Sigmoid colon (tissue), 7 donors: Measurements from ENCODE around the gene GALNT17. TPM values are rescaled to one million over a fixed set of nuclear protein-coding genes. Genes with fewer than 3 reads are reported as not detected.

Source experiments
- DNase-seq: peaks from one replicate; pipeline ENCODE4 v3.0.0-alpha.2; 2019
- H3K27ac ChIP-seq, 4 donors: fragments of 200-600 bp; sonication (generic); one replicate each; pipeline ENCODE4 v1.5.1; 2016 to 2019; ENCODE audit warnings: mild to moderate bottlenecking in 1 of 4
- H3K27me3 ChIP-seq, 3 donors: fragments of 200-600 bp; sonication (generic); one replicate each; pipeline ENCODE4 v1.5.1; 2019; ENCODE audit warnings: mild to moderate bottlenecking in 1 of 3
- H3K36me3 ChIP-seq, 4 donors: fragments of 200-600 bp; sonication (generic); one replicate each; pipeline ENCODE4 v1.5.1; 2016 to 2019
- H3K4me1 ChIP-seq, 4 donors: fragments of 200-600 bp; sonication (generic); one replicate each; pipeline ENCODE4 v1.5.1; 2017 to 2019
- H3K4me3 ChIP-seq, 4 donors: fragments of 200-600 bp; sonication (generic); one replicate each; pipeline ENCODE4 v1.5.1; 2017 to 2019; ENCODE audit warnings: mild to moderate bottlenecking in 2 of 4, moderate library complexity in 1 of 4
- H3K9me3 ChIP-seq, 4 donors: fragments of 200-600 bp in 3 of 4; sonication (generic) in 3 of 4; one replicate each; pipeline versions ENCODE4 v1.5.1 to v1.6.1; 2013 to 2019
- EP300 ChIP-seq, 4 donors: sonication (generic); formaldehyde crosslinking; IDR thresholded peaks; one replicate each; pipeline ENCODE4 v1.6.1; 2017; ENCODE audit warnings: antibody characterized with exemption in 4 of 4
- POLR2A ChIP-seq, 2 donors: fragments of 450-650 bp; IDR thresholded peaks; one replicate each; pipeline ENCODE4 v1.6.1; 2016; ENCODE audit warnings: antibody characterized with exemption in 2 of 2, mild to moderate bottlenecking in 2 of 2, moderate library complexity in 2 of 2
- POLR2AphosphoS5 ChIP-seq, 4 donors: sonication (generic); formaldehyde crosslinking; IDR thresholded peaks; one replicate each; pipeline ENCODE4 v1.6.1; 2017; ENCODE audit warnings: antibody characterized with exemption in 4 of 4
- WGBS, 2 donors: extraction: QIAGEN DNeasy Blood & Tissue Kit; methylation state at CpG; one replicate each; pipeline ENCODE4 v1.1.7; 2013; 5-methylcytosine and 5-hydroxymethylcytosine counted together
- intact Hi-C: fragments of 100-400 bp; cut with DNase I; formaldehyde crosslinking; loops from one replicate; pipeline ENCODE4 v1.15.1; 2023
- polyA plus RNA-seq, 3 donors: library from polyadenylated mRNA; stranded (reverse); fragments of 200-250 nt; gene quantifications; one replicate each; pipeline ENCODE4 v1.2.3, GENCODE V29; 2013
- total RNA-seq, 4 donors: library from RNA; depleted of rRNA; stranded (reverse); fragments of >200 nt; gene quantifications; one replicate each; pipeline ENCODE4 v1.1.0, GENCODE V29; 2016
- TF ChIP-seq, protein P1 (sequence below), 4 experiments: fragments of 450-650 bp in 3 of 4; fragments of 200-600 bp in 1 of 4; IDR thresholded peaks; one replicate each; pipeline ENCODE4 v1.5.1; 2016 to 2019; ENCODE audit warnings: antibody characterized with exemption in 4 of 4, mild to moderate bottlenecking in 3 of 4, moderate library complexity in 2 of 4
- donor health status: healthy with polysubstance abuse.
- donor health status: Bipolar disorder and iron deficiency.
- donor health status: healthy.

GALNT17 gene
- total and polyA plus RNA-seq, 7 donors: 1.8 to 45.4 (median 15.1) TPM; not detected in 1

DNA sequence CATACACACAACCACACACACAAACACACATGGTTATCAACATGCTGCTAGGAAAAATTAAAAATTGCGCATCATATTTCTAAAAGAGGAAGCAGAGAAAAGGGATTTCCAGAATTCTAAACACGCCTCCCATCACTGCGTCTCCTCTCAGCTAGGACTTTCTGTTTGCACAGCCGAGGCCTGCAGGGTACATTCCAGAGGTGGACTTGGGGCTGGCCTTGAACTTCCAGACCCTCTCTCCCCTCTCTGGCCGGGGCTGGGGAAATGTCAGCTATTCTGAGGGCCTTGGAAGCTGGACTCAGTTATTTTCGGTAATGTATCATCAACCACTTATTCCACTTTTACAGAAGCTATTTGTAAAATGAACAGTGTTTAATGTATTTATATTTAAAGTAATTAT, 168.7 kb downstream of the GALNT17 start:
- peaks cover 0 to 30% (median 21%) of the 10 kb centered on the region in 4 donors for H3K4me1 ChIP-seq
- no peaks in the 10 kb centered on the region for H3K27me3 ChIP-seq
- H3K4me3 ChIP-seq: no peak overlapping the region
- 45 to 58% methylated on average over 6 of the region's 6 CpGs for WGBS, 2 donors
- intact Hi-C loops: no loop called here
- peak overlapping the region; percentile 35 to 71 (median 55) for H3K27ac ChIP-seq
- DNase-seq: no peak
- H3K36me3 ChIP-seq: no peaks in the 10 kb centered on the region
- TF ChIP-seq POLR2AphosphoS5 (IDR thresholded peaks at IDR 0.05): no peak
- TF ChIP-seq, protein P1, sequence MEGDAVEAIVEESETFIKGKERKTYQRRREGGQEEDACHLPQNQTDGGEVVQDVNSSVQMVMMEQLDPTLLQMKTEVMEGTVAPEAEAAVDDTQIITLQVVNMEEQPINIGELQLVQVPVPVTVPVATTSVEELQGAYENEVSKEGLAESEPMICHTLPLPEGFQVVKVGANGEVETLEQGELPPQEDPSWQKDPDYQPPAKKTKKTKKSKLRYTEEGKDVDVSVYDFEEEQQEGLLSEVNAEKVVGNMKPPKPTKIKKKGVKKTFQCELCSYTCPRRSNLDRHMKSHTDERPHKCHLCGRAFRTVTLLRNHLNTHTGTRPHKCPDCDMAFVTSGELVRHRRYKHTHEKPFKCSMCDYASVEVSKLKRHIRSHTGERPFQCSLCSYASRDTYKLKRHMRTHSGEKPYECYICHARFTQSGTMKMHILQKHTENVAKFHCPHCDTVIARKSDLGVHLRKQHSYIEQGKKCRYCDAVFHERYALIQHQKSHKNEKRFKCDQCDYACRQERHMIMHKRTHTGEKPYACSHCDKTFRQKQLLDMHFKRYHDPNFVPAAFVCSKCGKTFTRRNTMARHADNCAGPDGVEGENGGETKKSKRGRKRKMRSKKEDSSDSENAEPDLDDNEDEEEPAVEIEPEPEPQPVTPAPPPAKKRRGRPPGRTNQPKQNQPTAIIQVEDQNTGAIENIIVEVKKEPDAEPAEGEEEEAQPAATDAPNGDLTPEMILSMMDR (IDR thresholded peaks at IDR 0.05): no peak
- TF ChIP-seq EP300 (IDR thresholded peaks at IDR 0.05): no peak
- no peak for TF ChIP-seq POLR2A (IDR thresholded peaks at IDR 0.05)
- H3K9me3 ChIP-seq: peaks cover 0 to 3% (median 0%) of the 10 kb centered on the region in 4 donors

DNA sequence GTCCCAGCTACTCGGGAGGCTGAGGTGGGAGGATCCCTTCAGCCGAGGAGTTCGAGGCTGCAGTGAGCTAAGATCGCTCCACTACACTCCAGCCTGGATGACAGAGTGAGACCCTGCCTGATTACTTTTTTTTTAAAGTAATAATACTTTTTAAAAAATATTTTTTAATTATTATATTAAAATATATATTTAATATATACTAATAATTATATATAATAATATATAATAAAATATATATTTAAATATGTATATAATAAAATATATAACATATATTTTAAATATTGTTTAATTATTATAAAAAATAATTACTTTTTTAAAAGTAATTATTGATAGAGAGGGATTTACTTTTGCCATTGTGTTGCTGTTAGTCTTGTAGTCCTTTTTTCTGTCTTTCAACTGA, 169.2 kb downstream of the GALNT17 start:
- 90 to 92% methylated on average over 4 of the region's 4 CpGs for WGBS, 2 donors
- Histone ChIP-seq H3K4me3 (no peak overlapping the region), H3K36me3 (no peaks in the 10 kb centered on the region), H3K27ac (peak overlapping the region; percentile 35 to 84 (median 55)), H3K27me3 (no peaks in the 10 kb centered on the region), H3K4me1 (peaks cover 0 to 30% (median 21%) of the 10 kb centered on the region in 4 donors), H3K9me3 (peaks cover 0 to 3% (median 0%) of the 10 kb centered on the region in 4 donors)
- intact Hi-C loops: no loop called here
- DNase-seq: no peak
- TF ChIP-seq EP300 (IDR thresholded peaks at IDR 0.05) (no peak), POLR2AphosphoS5 (IDR thresholded peaks at IDR 0.05) (no peak), POLR2A (IDR thresholded peaks at IDR 0.05) (no peak)
- TF ChIP-seq, protein P1 (IDR thresholded peaks at IDR 0.05): no peak

DNA sequence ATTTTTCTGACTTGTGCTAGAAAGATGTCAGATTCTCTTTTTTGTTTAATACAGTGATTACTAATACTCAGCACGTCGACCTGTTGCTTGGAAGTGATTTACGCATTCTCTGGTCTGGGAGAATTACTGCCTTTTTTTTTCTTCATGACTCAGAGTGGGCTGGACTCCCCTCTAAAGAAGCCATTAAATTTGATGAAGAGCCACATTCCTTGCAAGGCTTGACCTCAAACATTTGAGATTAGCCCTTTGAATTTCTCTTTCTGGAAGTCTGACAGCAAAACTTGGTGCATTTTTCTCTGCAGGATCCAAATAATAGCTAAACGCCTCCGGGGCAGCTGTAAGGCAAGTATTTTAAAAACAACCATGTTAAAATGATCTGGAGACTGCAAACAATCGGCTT, 171.6 kb downstream of the GALNT17 start:
- Histone ChIP-seq H3K27ac (peak overlapping the region in 3 of 4 donors; percentile 47 to 84 (median 49)), H3K27me3 (no peaks in the 10 kb centered on the region), H3K4me3 (no peak overlapping the region), H3K36me3 (no peaks in the 10 kb centered on the region), H3K9me3 (peaks cover 0 to 3% (median 0%) of the 10 kb centered on the region in 4 donors), H3K4me1 (peaks cover 0 to 42% (median 34%) of the 10 kb centered on the region in 4 donors)
- no peak for DNase-seq
- 37 to 42% methylated on average over 6 of the region's 6 CpGs for WGBS, 2 donors
- no peak for TF ChIP-seq EP300 (IDR thresholded peaks at IDR 0.05)
- intact Hi-C loops: no loop called here

DNA sequence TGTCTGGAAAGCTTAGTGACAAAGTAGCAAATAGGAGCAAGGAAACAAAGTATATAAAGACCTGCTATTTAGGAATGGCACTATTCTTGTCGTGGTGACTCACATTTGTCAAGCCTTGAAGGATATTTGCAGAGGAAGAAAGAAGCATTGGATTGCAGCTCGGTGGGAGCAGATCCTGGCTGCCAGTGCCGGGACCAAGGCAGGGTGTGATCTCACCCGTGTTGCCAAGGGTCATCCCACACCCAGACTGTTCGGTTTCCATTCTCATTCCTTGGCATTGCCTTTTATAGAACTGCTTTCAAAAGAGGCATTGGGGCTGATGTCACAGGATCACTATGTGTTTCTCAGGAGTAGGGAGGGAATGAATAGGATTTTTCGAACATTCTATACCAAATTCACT, 176.2 kb downstream of the GALNT17 start:
- H3K36me3 ChIP-seq: no peaks in the 10 kb centered on the region
- DNase-seq: peak; percentile 68
- H3K27me3 ChIP-seq: no peaks in the 10 kb centered on the region
- H3K9me3 ChIP-seq: peaks cover 0 to 3% (median 0%) of the 10 kb centered on the region in 4 donors
- no peak overlapping the region for H3K4me3 ChIP-seq
- peak overlapping the region; percentile 56 to 84 (median 78) for H3K27ac ChIP-seq
- H3K4me1 ChIP-seq: peaks cover 0 to 56% (median 38%) of the 10 kb centered on the region in 4 donors
- TF ChIP-seq, protein P1 (IDR thresholded peaks at IDR 0.05): no peak
- peak in 3 of 4 donors; percentile 19 to 23 (median 20) for TF ChIP-seq EP300 (IDR thresholded peaks at IDR 0.05)
- no peak for TF ChIP-seq POLR2A (IDR thresholded peaks at IDR 0.05)
- TF ChIP-seq POLR2AphosphoS5 (IDR thresholded peaks at IDR 0.05): peak in 2 of 4 donors; percentile 37 to 41
- 41 to 44% methylated on average over 6 of the region's 6 CpGs for WGBS, 2 donors
- intact Hi-C loops: loop anchor here (5.0 kb wide), 1 partner anchor 71 kb away; no protein-coding TSS in a partner anchor

DNA sequence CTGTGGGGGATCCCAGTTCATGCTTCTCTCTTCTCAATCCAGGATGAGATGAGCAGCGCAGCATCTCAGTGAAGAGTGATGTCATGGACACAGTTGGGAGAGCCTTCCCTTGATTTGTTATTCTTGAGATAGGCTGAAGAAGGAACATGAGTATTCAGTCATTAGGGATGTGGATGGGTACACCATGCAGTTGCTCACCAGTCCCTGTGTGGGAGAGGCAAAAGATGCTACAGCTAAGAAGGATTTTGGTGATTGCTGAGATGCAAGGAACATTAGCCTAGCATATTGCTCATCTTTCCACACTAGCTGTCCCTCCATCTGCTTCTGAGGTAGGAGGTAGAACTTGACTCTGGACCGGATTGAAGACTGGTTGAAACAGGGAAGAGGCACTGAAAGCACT, 179.6 kb downstream of the GALNT17 start:
- Histone ChIP-seq H3K27me3 (no peaks in the 10 kb centered on the region), H3K4me1 (peaks cover 0 to 41% (median 32%) of the 10 kb centered on the region in 4 donors), H3K36me3 (no peaks in the 10 kb centered on the region), H3K9me3 (peaks cover 0 to 8% (median 0%) of the 10 kb centered on the region in 4 donors), H3K4me3 (no peak overlapping the region), H3K27ac (peak overlapping the region in 2 of 4 donors; percentile 30 to 49)
- DNase-seq: no peak
- TF ChIP-seq POLR2AphosphoS5 (IDR thresholded peaks at IDR 0.05): no peak
- TF ChIP-seq, protein P1 (IDR thresholded peaks at IDR 0.05): no peak
- no peak for TF ChIP-seq EP300 (IDR thresholded peaks at IDR 0.05)
- TF ChIP-seq POLR2A (IDR thresholded peaks at IDR 0.05): no peak
- WGBS, 2 donors: 63 to 88% methylated on average over 2 of the region's 2 CpGs
- intact Hi-C loops: no loop called here
